A549 (cell line): ENCODE measurements around the gene KCNQ2.

ENCODE experiments used
- CTCF ChIP-seq: fragments of >200 bp; sonication (Bioruptor Twin); formaldehyde crosslinking; IDR thresholded peaks from 3 replicates; pipeline ENCODE4 v1.5.1; 2016
- KDM1A ChIP-seq: fragments of 200-600 bp; sonication (generic); IDR thresholded peaks from 2 replicates; pipeline ENCODE4 v1.6.1; 2016; ENCODE audit warnings: low read depth, mild to moderate bottlenecking
- RAD21 ChIP-seq, 2 experiments: fragments of >200 bp in 1 of 2; sonication (Bioruptor Twin) in 1 of 2; formaldehyde crosslinking in 1 of 2; IDR thresholded peaks in 1 of 2; conservative IDR thresholded peaks in 1 of 2; 2 replicates in 1 of 2; 3 replicates in 1 of 2; pipeline ENCODE4 v1.6.1; 2012 to 2018; ENCODE audit warnings: inconsistent platforms in 1 of 2
- REST ChIP-seq: fragments of 200-600 bp; sonication (generic); IDR thresholded peaks from 2 replicates; pipeline ENCODE4 v1.6.1; 2016; ENCODE audit warnings: antibody characterized with exemption, mild to moderate bottlenecking, moderate library complexity

GRCh38 chr20:63495167-63495720, 22.8 kb upstream of the KCNQ2 start:
- TF ChIP-seq CTCF (no peak), REST (no peak), KDM1A (no peak), RAD21 (conservative IDR thresholded peaks at IDR 0.05 in 1 of 2, IDR thresholded peaks at IDR 0.05 in 1 of 2) (no peak)
